HG02852 (cell line): Measurements from ENCODE around the gene CLEC18A.
"Not testable (repeated sequence)": the region's sequence is repeated elsewhere in the genome, so short reads cannot be mapped to it uniquely, and the experiment has no call there.

ENCODE experiments used
- ATAC-seq: cut with Tn5 transposase; IDR thresholded peaks from one replicate; pipeline ENCODE4 v1.9.1; 2021; ENCODE audit warnings: mild to moderate bottlenecking, moderate library complexity; ENCODE audit not compliant: unreplicated experiment

Gene CLEC18A

GRCh38 chr16:69951672-69952031 is 518 bp downstream of the CLEC18A start:
- ATAC-seq = not testable (repeated sequence)

GRCh38 chr16:69952116-69952515 is 982 bp downstream of the CLEC18A start:
- not testable (repeated sequence) for ATAC-seq

GRCh38 chr16:69952572-69953355 is 1.6 kb downstream of the CLEC18A start:
- not testable (repeated sequence) for ATAC-seq

GRCh38 chr16:69954241-69954640 is 3.1 kb downstream of the CLEC18A start:
- not testable (repeated sequence) for ATAC-seq

- ATAC-seq = not testable (repeated sequence)
Measured at GRCh38 chr16:69963312-69963711, 12.2 kb downstream of the CLEC18A start.

GRCh38 chr16:69964960-69965660 is 14.0 kb downstream of the CLEC18A start:
- ATAC-seq = not testable (repeated sequence)

- not testable (repeated sequence) for ATAC-seq
Measured at GRCh38 chr16:69965661-69966054, 14.5 kb downstream of the CLEC18A start.

- not testable (repeated sequence) for ATAC-seq
Measured at GRCh38 chr16:69967688-69968087, 16.6 kb downstream of the CLEC18A start.

GRCh38 chr16:69968125-69968524 is 17.0 kb downstream of the CLEC18A start:
- ATAC-seq = not testable (repeated sequence)

- ATAC-seq = not testable (repeated sequence)
Measured at GRCh38 chr16:69969657-69970056, 18.5 kb downstream of the CLEC18A start.

GRCh38 chr16:69972120-69972519 is 21.0 kb downstream of the CLEC18A start:
- not testable (repeated sequence) for ATAC-seq

GRCh38 chr16:69972935-69973334 is 21.8 kb downstream of the CLEC18A start:
- not testable (repeated sequence) for ATAC-seq

GRCh38 chr16:69985196-69985595 is 34.1 kb downstream of the CLEC18A start:
- not testable (repeated sequence) for ATAC-seq

GRCh38 chr16:69997956-69998355 is 46.8 kb downstream of the CLEC18A start:
- ATAC-seq = not testable (repeated sequence)

GRCh38 chr16:69999801-70000200 is 48.7 kb downstream of the CLEC18A start:
- not testable (repeated sequence) for ATAC-seq

GRCh38 chr16:70003511-70003910 is 52.4 kb downstream of the CLEC18A start:
- not testable (repeated sequence) for ATAC-seq

GRCh38 chr16:70008604-70009003 is 57.5 kb downstream of the CLEC18A start:
- not testable (repeated sequence) for ATAC-seq

GRCh38 chr16:70010615-70011014 is 59.5 kb downstream of the CLEC18A start:
- not testable (repeated sequence) for ATAC-seq

- ATAC-seq = not testable (repeated sequence)
Measured at GRCh38 chr16:70011120-70011519, 60.0 kb downstream of the CLEC18A start.

GRCh38 chr16:70012354-70012753 is 61.2 kb downstream of the CLEC18A start:
- ATAC-seq = not testable (repeated sequence)

- ATAC-seq = not testable (repeated sequence)
Measured at GRCh38 chr16:70012951-70013350, 61.8 kb downstream of the CLEC18A start.
